Epidermal melanocyte (primary cell): ENCODE results near the gene LPCAT1.

ENCODE experiments used
- DNase-seq: peaks from one replicate; pipeline ENCODE4 v3.0.0; 2011; ENCODE audit warnings: low spot score; ENCODE audit not compliant: insufficient read length

LPCAT1 gene

GRCh38 chr5:1555011-1555807, 31.4 kb upstream of the LPCAT1 start:
- DNase-seq, result peak; percentile 91

DNA sequence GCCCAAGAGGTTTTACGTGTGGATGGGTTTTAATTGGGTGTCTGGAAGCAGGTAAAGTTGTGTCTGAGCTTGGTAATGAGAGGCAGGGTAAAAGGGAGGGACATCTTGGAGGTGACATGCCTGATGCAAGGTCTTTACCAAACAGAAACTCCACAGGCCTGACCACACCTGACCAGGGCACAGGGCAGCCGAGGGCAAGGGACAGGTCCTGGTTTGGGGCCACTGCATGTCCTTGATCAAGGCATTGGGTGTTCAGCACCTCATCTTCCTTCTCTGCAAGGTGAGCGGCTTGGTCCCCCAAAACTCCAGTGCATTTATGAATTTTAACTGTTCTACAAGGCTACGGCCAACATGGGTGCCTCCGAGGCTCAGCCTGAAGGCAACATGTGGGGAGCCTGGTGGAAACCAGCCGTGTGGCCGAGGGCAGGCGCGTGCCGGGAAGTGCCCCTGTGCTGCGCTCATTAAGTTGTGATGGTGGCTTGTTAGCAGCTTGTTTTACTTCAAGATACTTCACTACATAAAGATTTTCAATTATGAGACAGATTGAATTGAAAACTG, 30.7 kb upstream of the LPCAT1 start:
- DNase-seq, result no peak

DNA sequence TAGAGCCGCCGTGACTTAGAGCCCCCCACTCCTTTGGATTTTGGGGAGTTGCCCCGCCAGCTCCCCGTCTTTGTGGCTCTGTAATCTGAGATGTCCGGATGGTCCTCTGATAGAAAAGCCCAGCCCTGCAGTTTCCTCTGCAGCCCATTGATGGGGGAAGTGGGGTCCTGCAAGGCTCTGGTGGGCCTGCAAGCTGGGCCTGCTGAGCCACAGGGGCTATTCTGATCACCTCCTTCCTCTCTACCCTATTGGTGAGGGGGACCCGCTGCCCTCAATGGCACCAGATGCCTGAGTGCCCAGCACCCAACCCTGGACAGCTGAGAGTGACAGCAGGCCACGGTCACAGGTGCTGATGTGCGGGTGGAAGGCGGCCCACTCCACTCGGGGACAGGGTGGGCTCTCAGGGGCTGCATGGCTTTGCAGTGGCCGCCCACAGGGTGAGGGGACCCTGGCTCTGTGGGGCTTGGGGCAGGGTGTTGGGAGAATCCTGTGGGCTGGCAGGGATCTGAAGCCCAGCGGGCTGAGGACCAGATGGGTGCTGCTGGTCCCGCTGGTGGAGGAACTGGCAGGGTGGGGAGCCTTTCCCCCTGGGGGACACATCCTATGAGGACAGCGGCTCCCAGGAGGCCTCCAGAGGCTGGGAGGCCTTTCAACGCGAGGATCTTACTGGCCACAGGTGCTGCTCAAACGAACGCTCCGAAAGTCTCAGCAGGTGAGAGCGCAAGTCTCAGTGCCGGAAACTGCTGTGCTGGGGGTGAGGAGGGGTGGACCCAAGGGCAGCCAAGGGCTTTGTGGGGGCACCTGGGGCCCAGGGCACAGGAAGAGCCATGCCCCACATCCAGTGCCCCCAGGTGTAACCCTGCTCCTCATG, 30.0 kb upstream of the LPCAT1 start:
- DNase-seq, result no peak

GRCh38 chr5:1552521-1553255, 28.9 kb upstream of the LPCAT1 start:
- peak; percentile 78 for DNase-seq

GRCh38 chr5:1551426-1552301, 27.9 kb upstream of the LPCAT1 start:
- no peak for DNase-seq

GRCh38 chr5:1550287-1551076, 26.7 kb upstream of the LPCAT1 start:
- DNase-seq, result no peak

GRCh38 chr5:1549475-1550030, 25.8 kb upstream of the LPCAT1 start:
- no peak for DNase-seq

DNA sequence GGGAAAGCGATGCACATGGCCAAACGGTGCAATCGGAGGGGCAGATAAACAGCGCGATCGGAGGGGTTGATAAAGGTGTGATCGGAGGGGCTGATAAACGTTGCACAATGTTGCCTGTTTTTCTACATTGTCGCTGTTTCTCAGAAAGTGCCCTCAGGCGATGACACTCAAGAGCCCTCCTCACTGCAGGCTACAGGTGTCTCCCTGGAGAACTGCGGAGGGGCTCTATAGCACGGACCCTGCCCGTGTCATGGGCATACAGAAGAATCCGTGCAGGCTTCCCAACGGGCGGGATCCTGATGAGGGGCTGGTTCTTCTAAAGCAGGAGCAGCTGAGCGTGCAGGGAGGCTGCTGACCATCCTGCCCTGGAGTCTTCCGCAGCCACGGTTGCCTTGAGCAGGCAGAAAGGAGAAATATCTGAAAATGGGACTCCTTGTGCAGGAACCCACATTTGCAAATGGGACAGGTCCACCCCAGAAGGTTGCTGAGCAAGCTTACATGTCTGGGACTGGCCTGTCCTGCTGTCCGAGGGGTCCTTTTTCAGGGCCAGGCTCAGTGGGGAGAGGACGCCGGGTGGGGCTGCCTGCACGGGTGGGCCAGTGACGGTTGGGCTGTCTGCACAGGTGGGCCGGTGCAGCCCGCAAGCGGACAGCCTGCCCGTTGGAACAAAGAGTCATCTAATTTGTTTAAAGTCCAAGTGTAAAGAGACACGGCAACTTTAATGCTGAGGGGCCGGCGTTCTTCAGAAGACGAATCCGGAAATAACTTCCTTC, 25.1 kb upstream of the LPCAT1 start:
- no peak for DNase-seq

DNA sequence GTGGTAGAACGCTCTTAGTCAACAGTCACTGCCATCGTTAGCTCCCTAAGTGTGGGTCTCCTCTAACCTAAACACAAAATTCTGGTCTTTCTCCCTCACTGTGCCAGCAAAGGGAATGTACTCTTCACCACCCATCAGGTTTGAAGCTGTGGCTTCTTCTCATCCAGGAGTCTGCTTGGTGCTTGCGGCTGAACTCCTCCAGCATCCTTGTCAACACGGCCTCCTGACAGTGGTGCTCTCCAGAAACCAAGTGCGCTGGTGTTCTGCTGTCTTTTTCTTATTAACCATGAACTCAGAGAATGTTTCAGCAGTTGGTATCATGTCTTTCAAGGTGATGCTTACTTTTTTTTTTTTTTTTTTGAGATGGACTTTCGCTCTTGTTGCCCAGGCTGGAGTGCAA, 23.9 kb upstream of the LPCAT1 start:
- no peak for DNase-seq

- DNase-seq, result no peak
Measured at GRCh38 chr5:1547236-1547635, 23.5 kb upstream of the LPCAT1 start.

GRCh38 chr5:1546556-1546955, 22.8 kb upstream of the LPCAT1 start:
- DNase-seq, result no peak

- no peak for DNase-seq
Measured at GRCh38 chr5:1545805-1546355, 22.1 kb upstream of the LPCAT1 start.

DNA sequence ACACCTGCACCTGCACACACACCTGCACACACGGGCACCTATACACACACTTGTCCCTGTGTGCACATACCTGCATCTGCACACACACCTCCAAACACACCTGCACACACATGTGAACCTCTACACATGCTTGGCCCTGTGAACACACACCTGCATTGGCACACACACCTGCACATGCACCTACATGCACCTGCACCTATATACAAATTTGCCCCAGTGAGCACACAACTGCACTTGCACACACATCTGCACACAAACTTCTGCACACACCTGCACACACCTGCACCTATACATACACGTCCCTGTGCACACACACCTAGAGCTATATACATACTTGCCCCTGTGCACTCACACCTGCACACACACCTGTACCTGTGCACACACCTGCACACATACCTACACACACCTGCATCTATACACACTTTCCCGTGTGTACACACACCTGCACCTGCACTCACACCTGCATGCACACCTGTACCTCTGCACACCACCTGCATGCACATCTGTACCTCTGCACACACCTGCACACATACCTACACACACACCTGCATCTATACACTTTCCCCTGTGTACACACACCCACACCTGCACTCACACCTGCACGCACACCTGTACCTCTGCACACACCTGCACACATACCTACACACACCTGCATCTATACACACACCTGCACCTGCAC, 21.5 kb upstream of the LPCAT1 start:
- no peak for DNase-seq

GRCh38 chr5:1544294-1544961, 20.7 kb upstream of the LPCAT1 start:
- DNase-seq, result no peak

DNA sequence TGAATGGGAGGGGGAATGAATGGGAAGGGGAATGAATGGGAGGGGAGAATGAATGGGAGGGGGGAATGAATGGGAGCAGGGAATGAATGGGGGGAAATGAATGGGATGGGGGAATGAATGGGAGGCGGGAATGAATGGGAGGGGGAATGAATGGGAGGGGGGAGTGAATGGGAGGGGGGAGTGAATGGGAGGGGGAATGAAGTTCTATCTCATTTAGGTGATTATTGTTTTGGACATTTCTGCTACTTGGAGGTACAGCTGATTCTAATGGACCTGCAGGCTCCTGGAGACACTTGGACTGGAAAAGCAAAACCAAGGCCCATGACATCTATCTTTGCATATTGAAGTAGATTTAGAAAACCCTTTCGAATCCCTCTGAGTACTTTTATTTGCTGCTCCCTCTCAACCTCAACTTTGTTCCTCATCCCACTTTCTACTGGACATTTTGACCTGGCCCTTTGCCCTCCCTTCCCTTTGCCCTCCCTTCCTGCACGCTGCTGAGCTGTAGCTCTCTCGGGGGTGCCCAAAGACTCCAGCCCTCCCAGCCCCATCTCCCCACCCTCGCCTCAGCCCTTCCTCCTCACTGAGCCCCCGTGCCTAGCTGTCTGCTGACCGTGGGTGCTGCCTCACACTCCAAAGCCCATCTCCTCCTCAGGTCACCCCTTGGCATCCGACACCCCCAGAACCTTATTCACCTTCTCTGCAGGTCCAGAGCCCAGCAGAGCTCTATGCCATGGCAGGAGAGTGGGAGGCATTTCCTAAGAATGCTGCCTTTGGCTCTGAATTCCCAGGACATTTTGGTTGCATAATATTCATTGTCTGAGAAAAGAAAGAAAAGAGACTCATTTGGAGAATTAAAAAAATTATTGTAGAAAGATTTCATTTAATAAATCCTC, 19.9 kb upstream of the LPCAT1 start:
- DNase-seq, result no peak

DNA sequence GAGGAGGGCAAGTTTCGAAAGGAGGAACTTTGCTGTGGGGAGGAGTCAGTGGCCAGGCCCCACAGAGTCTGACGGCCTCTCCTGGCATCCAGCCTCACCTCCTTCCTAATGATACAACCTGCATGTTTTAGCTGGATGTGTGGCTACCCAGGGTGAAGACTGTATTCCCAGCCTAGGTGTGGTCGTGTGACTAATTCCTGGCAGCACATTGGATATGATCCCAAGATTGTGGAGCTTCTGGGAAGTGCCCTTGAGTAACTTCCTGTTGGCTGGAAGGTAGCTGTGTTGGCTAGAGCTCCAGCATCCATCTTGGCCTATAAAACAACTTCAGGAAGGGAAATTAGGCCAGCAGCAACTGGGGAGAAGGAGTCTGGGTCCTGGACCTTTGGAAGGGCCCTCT, 19.0 kb upstream of the LPCAT1 start:
- no peak for DNase-seq
